HK-2 (cell line): ENCODE measurements around the gene MSLN.
"Not testable (repeated sequence)": the region's sequence is repeated elsewhere in the genome, so short reads cannot be mapped to it uniquely, and the experiment has no call there.

Experiments
- DNase-seq: peaks from one replicate; pipeline ENCODE4 v3.0.0-alpha.2; 2018; ENCODE audit not compliant: unreplicated experiment

The MSLN gene

DNA sequence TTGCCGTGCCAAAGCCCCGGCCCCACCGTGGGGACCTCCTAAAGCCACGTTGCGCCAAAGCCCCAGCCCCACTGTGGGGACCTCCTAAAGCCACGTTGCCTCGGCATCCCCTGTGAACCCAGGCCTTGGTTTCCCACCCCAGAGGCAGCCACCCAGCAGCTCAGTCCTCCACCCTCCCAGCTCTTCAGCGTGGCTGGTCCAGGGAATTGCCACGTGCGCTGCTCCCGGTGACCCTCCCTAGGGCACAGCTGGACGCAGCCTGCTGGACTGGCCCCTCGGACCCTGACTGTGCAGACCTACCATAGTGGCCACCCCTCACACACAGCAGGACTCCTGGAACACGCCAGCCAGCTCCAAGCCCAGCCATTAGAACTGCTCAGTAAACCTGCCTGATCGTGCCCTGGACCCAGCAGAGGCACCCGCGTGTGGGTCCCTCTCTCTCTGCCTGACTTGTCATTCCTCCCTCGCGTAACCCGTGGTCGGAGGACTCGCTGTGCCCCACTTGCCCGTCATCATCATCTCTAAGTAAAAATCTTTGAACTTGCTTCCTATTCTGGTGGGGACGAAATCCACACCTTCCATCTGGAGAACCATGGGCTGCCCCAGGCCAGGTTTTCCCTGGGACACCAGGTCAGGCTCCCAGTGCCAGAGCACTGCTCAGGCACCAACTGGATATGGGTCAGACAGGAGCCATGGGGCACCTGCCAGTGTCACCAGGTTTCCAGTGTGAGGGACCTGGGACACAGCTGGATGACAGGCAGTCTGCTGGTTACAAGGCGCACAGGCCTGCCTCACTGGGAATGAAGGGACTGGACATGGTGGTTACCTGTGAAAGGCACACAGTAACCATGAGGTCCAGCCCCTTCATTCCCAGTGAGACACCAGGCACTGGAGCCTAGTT, 25.3 kb upstream of the MSLN start:
- DNase-seq, result no peak

- DNase-seq, result no peak
These were observed 24.5 kb upstream of the MSLN start for GRCh38 chr16:735982-736453.

DNA sequence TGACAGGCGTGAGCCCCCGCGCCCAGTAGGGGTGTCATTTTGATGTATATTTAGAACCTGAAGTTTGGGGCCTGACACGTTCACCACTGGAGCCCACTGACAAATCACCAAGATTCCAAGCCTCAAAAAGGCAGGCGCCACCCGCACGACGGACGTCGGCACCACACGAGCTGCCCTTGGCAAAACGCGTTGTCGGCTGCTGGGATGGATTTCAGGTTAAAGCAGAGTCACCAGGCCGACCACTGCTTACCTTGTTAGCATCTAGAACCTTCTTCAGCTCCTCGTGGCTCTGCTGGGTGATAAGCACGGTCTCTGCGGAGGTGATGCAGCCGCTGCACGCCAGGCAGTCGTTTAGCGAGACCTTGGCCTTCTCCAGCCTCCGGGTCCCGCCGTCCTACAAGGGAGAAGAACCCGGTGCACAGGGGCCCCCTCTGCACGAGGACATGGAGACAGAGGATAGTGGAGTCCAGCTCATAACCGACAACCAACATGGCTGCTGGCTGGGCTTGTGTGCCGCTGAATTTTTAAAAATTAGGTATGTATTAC, 23.5 kb upstream of the MSLN start:
- no peak for DNase-seq

GRCh38 chr16:739560-740458, 20.7 kb upstream of the MSLN start:
- no peak for DNase-seq

DNA sequence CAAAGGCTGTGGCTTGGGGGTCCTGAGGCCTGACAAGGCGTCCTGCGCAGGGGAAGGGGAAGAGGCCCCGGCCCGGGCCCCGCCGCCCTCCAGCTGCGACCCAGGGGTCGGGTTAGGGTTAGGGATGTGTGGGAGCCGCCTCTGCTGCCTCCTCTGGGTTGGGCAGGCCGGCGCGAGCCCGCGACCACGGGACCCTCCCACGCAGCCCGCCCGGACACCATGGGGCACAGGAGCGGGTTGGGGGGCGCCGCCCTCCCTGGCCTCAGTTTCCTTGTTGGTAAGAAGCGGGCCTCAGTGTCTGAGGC, 20.1 kb upstream of the MSLN start:
- DNase-seq, result no peak

DNA sequence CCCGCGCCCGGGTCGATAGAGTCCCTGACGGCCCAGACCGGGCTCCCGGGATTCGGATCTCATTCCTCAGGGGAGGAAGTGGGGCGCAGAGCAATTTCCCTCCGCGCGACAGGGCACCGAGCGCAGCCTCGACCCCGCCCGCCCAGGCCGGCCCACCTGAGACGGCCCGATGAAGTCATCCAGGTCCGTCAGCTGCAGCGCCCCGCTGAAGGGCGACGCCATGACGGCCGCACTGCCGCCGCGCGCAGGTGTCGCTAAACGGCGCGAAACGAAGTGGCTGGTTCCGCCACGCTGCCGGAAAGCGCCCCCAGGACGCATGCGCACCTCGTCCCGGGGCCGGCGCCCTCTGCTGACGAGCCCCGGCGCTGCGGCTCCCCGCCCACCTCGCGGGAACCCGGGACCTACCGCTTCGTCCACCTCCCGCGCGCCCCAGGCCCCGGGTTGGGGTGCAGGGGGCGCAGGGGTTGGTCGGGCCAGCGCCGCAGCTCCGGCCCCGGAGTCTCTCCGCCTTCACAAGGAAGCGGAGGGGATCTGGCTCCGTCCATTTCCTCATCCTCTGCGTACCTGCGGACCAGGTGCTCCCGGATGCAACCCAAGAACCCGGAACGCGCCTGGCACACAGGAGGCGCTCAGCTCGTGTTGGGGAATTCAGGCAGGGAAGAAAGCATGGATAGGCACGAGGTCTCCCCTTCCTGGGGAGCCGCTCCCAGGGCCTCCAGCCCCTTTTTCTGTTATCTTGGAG, 19.6 kb upstream of the MSLN start, which contains the start of gene CIAO3:
TSS of gene CIAO3 (minus strand) at position 234 of the 742 bp plus-strand sequence. CDS start at position 222, 12 bp downstream.
- DNase-seq, result peak; percentile 87

DNA sequence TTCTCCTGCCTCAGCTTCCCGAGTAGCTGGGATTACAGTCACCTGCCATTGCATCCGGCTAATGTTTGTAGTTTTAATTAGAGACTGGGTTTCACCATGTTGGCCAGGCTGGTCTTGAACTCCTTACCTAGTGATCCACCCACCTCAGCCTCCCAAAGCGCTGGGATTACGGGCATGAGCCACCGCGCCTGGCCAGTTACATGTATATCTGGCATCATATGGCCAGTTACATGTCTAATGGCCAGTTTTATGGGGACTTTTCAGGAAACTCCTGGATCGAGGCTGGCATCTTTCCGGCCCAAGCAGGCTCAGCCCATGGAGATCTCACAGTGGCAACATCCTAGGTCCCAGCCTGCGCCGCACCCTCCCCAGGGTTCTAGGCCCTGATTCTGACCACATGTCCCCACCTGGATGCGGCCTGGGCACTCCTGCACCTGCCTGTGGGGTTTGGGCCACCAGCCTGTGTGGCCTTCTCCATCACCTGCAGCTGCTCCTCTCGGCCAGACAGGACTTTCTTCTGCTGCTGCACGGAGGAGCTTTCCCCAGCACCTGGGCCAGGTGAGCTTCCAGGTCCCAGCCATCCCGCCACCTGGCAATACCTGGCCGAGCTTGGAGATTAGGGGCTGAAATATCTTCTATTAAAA, 18.4 kb upstream of the MSLN start:
- DNase-seq, result no peak

DNA sequence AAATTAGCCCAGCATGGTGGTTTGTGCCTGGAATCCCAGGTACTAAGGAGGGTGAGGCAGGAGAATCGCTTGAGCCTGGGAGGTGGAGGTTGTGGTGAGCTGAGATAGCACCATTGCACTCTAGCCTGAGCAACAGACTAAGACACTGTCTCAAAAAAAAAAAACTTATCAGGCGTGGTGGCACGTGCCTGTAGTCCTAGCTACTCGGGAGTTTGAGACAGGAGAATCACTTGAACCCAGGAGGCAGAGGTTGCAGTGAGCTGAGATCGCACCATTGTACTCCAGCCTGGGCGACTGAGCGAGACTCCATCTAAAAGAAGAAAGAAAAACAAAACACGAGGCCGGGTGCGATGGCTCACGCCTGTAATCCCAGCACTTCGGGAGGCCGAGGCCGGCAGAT, 17.6 kb upstream of the MSLN start:
- DNase-seq, result not testable (repeated sequence)

GRCh38 chr16:743794-744500, 16.6 kb upstream of the MSLN start:
- DNase-seq, result no peak

DNA sequence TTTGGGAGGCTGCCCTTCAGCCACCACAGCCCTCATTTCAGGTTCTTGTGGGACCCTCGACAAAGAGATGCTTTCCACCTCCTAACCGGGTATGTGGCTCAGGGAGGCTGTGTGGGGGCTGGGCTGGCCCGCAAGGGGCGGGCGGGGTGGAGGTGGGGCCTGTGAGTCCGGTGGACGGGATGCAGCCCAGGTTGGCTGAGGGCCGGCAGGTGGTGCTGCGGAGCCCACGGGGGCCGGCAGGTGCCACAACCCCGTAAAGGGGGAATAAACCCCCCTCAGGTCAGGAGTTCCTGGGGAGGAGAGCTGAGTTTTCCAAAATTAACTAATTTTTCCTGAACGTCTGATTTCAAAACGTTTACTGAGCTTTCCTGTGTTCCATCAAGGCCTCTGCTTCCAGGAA, 14.8 kb upstream of the MSLN start:
- no peak for DNase-seq

DNA sequence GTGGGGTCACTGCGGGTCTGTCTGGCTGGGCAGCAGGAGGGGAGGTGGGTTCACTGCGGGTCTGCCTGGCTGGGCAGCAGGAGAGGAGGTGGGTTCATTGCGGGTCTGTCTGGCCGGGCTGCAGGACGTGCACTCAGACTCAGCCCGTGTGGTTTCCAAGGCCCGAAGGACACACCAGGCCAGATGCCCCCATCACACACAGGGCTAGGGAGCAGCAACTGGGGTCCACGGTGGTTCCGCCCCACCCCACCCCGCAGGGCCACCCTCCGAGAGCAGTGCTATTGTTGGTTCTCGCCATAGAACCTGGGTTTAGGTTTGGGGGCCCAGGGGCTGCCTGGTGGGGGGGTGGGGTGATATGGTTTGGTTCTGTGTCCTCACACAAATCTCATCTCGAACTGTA, 13.9 kb upstream of the MSLN start:
- no peak for DNase-seq

DNA sequence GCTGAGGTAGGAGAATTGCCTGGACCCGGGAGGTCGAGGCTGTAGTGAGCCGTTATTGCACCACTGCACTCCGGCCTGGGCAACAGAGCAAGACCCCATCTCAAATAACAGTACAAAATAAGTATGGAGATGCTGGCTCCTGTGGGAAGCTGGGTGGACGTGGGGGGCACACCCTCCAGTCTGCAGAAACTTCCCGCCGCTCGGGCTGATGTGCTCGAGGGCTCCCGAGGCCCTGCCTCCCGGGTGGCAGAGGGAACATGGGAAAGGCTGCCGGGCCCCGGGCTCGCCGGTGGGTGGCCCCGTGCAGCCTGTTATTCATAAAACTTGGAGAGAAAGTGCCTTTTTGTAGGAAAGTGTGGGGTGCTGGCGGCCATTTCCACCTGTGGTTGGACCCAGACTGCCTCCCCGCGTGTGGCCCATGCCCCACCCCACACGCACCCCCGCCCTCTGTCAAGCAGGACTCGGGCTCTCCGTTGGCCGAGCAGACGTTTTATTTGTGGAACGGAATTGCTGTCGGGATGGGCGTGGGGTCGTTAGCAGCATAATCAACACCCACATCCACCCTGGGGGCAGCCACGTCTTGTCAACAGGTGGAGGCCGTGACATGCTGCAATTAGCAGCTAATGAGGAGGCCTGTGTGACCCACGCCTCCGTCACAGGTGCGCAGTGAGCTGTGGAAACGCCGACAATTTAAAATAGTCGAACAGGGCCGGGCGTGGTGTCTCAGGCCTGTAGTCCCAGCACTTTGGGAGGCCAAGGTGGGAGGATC, 12.4 kb upstream of the MSLN start:
- no peak for DNase-seq

- no peak for DNase-seq
These were observed 11.5 kb upstream of the MSLN start for GRCh38 chr16:749010-749409.

GRCh38 chr16:750485-750884, 10.0 kb upstream of the MSLN start:
- no peak for DNase-seq

GRCh38 chr16:751152-752006, 9.2 kb upstream of the MSLN start:
- no peak for DNase-seq

- no peak for DNase-seq
These were observed 8.6 kb upstream of the MSLN start for GRCh38 chr16:752007-752312.

GRCh38 chr16:754121-754607, 6.4 kb upstream of the MSLN start:
- DNase-seq, result not testable (repeated sequence)

DNA sequence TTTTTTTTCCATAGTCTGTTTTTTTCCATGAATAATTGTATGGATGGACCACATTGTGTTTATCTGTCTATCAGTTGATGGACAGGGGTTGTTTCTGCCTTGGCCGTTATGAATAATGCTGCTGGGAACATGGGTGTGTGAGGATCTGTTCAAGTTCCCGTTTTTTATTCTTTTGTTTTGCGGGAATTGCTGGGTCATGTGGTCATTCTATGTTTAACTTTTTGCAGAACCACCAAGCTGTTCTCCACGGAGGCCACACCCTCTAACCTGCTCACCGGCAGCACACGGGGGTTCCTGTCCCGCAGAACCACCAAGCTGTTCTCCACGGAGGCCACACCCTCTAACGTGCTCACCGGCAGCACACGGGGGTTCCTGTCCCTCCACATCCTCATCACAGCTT, 5.9 kb upstream of the MSLN start:
- no peak for DNase-seq

GRCh38 chr16:756428-756827, 4.1 kb upstream of the MSLN start:
- no peak for DNase-seq
